A549 (cell line): ENCODE data around the gene MCCC1. TPM values are rescaled to one million over a fixed set of nuclear protein-coding genes. Genes with fewer than 3 reads are reported as not detected.

Experiments used
- ATAC-seq, 2 experiments: fragments of 200-7000 bp in 1 of 2; fragments of >200 bp in 1 of 2; cut with Nextera tagmentation in 1 of 2; cut with Tn5 transposase in 1 of 2; 3 replicates each; pipeline versions ENCODE4 v1.8.0 to v1.9.1; 2018 to 2020; ENCODE audit warnings: mild to moderate bottlenecking in 1 of 2, moderate library complexity in 1 of 2
- CTCF ChIA-PET: fragments of 300-600 bp; sonication (Branson Sonifier 250); formaldehyde crosslinking; extraction: SDS; loops from one replicate; lab custom pipeline; 2021; ENCODE audit warnings: antibody characterized with exemption, inconsistent platforms; lab: Yijun Ruan, JAX
- POLR2A ChIA-PET: fragments of 350-600 bp; formaldehyde crosslinking; extraction: SDS; loops from one replicate; lab custom pipeline; 2021; ENCODE audit warnings: antibody characterized with exemption, inconsistent platforms; lab: Yijun Ruan, JAX
- DNase-seq, 2 experiments: peaks; one replicate each; pipeline versions ENCODE4 v3.0.0 to v3.0.0-alpha.2; 2011 to 2016; ENCODE audit warnings: low read depth in 1 of 2, low spot score in 1 of 2
- FAIRE-seq: peaks from 2 replicates; lab custom pipeline; 2011; peaks lifted over from hg19 to GRCh38; lab: Jason Lieb, UNC
- H3K27ac ChIP-seq, 2 experiments: fragments of >200 bp; sonication (Bioruptor Twin); formaldehyde crosslinking; 3 replicates each; pipeline ENCODE4 v1.5.1; 2016 to 2017
- H3K4me1 ChIP-seq: fragments of >200 bp; sonication (Bioruptor Twin); formaldehyde crosslinking; 3 replicates; pipeline ENCODE4 v1.6.1; 2016
- H3K4me2 ChIP-seq: fragments of >200 bp; sonication (Bioruptor Twin); formaldehyde crosslinking; 3 replicates; pipeline ENCODE4 v1.6.1; 2016
- H3K4me3 ChIP-seq: fragments of >200 bp; sonication (Bioruptor Twin); formaldehyde crosslinking; 3 replicates; pipeline ENCODE4 v1.5.1; 2016
- H3K9me3 ChIP-seq: fragments of >200 bp; sonication (Bioruptor Twin); formaldehyde crosslinking; 3 replicates; pipeline ENCODE4 v1.6.1; 2016
- CBX2 ChIP-seq: fragments of 200-600 bp; sonication (generic); IDR thresholded peaks from 2 replicates; pipeline ENCODE4 v1.6.1; 2016; ENCODE audit warnings: low read depth, mild to moderate bottlenecking, borderline replicate concordance
- CHD2 ChIP-seq: fragments of 150-350 bp; IDR thresholded peaks from 2 replicates; pipeline ENCODE4 v1.6.1; 2014; ENCODE audit warnings: low read length; ENCODE audit not compliant: partially characterized antibody
- CHD4 ChIP-seq: fragments of 200-600 bp; sonication (generic); IDR thresholded peaks from 2 replicates; pipeline ENCODE4 v1.6.1; 2016; ENCODE audit warnings: antibody characterized with exemption, mild to moderate bottlenecking, borderline replicate concordance
- EP300 ChIP-seq, 2 experiments: fragments of >200 bp; sonication (Bioruptor Twin); formaldehyde crosslinking; IDR thresholded peaks; 2 replicates in 1 of 2; 3 replicates in 1 of 2; pipeline ENCODE4 v1.6.1; 2016 to 2017
- FOSB ChIP-seq: fragments of 250-450 bp; sonication (Bioruptor Pico); IDR thresholded peaks from 2 replicates; pipeline ENCODE4 v1.5.0; 2020; ENCODE audit warnings: mild to moderate bottlenecking, moderate library complexity
- FOSL2 ChIP-seq, 2 experiments: fragments of 450-650 bp in 1 of 2; fragments of >200 bp in 1 of 2; sonication (Bioruptor Twin) in 1 of 2; formaldehyde crosslinking; IDR thresholded peaks; 2 replicates each; pipeline versions ENCODE4 v1.5.0 to v1.6.1; 2016 to 2020; ENCODE audit warnings: mild to moderate bottlenecking in 1 of 2, moderate library complexity in 1 of 2
- HES2 ChIP-seq: fragments of >200 bp; sonication (Bioruptor Twin); formaldehyde crosslinking; IDR thresholded peaks from 2 replicates; pipeline ENCODE4 v1.6.1; 2016
- JUNB ChIP-seq: fragments of >200 bp; sonication (Bioruptor Twin); formaldehyde crosslinking; IDR thresholded peaks from 2 replicates; pipeline ENCODE4 v1.6.1; 2016
- MAX ChIP-seq: IDR thresholded peaks from 2 replicates; pipeline ENCODE4 v1.6.1; 2012
- POLR2AphosphoS2 ChIP-seq: conservative IDR thresholded peaks from 2 replicates; pipeline ENCODE4 v1.6.1; 2012; ENCODE audit warnings: low read length, improper control_type of control experiment, inconsistent platforms
- RAD21 ChIP-seq, 2 experiments: fragments of >200 bp in 1 of 2; sonication (Bioruptor Twin) in 1 of 2; formaldehyde crosslinking in 1 of 2; IDR thresholded peaks in 1 of 2; conservative IDR thresholded peaks in 1 of 2; 2 replicates in 1 of 2; 3 replicates in 1 of 2; pipeline ENCODE4 v1.6.1; 2012 to 2018; ENCODE audit warnings: inconsistent platforms in 1 of 2
- RCOR1 ChIP-seq: fragments of 150-350 bp; IDR thresholded peaks from 2 replicates; pipeline ENCODE4 v1.6.1; 2014; ENCODE audit warnings: antibody characterized with exemption, low read length, low read depth
- REST ChIP-seq: fragments of 200-600 bp; sonication (generic); IDR thresholded peaks from 2 replicates; pipeline ENCODE4 v1.6.1; 2016; ENCODE audit warnings: antibody characterized with exemption, mild to moderate bottlenecking, moderate library complexity
- SREBF2 ChIP-seq: fragments of 450-650 bp; IDR thresholded peaks from 2 replicates; pipeline ENCODE4 v1.6.1; 2014; ENCODE audit warnings: mild to moderate bottlenecking, moderate library complexity
- TFCP2L1 ChIP-seq: fragments of 250-450 bp; sonication (Bioruptor Pico); IDR thresholded peaks from 2 replicates; pipeline ENCODE4 v1.5.0; 2021; ENCODE audit warnings: mild to moderate bottlenecking
- ZSCAN20 ChIP-seq: fragments of 250-450 bp; sonication (Bioruptor Pico); IDR thresholded peaks from 2 replicates; pipeline ENCODE4 v1.8.0; 2022; ENCODE audit warnings: mild to moderate bottlenecking, moderate library complexity
- whole genome bisulfite sequencing: methylation state at CpG from one replicate; pipeline ENCODE4 v1.1.6; 2017; ENCODE audit errors: missing lambda C conversion rate; 5-methylcytosine and 5-hydroxymethylcytosine counted together
- polyA plus RNA-seq, 4 experiments: library from polyadenylated mRNA; depleted of rRNA in 3 of 4; stranded (reverse); fragments of >200 nt; fragmentation: RNase III in 1 of 4; extraction: RNeasy Plus Mini Kit Qiagen cat#74134 plus additional on column Dnase treatment in 1 of 4; gene quantifications; 2 replicates in 3 of 4; 3 replicates in 1 of 4; pipeline ENCODE4 v1.2.3, GENCODE V29; 2011 to 2017
- TF ChIP-seq, protein P1 (sequence below): IDR thresholded peaks from 2 replicates; pipeline ENCODE4 v1.6.1; 2012; ENCODE audit warnings: low read depth, borderline replicate concordance
- TF ChIP-seq, protein P2 (sequence below): fragments of 150-350 bp; IDR thresholded peaks from 2 replicates; pipeline ENCODE4 v1.6.1; 2014; ENCODE audit warnings: low read depth, mild to moderate bottlenecking, low read length
- TF ChIP-seq, protein P3 (sequence below): fragments of 250-450 bp; sonication (Bioruptor Pico); IDR thresholded peaks from 2 replicates; pipeline ENCODE4 v1.5.0; 2021; ENCODE audit warnings: mild to moderate bottlenecking, moderate library complexity, borderline replicate concordance

The MCCC1 gene
- polyA plus RNA-seq, 2 of the 4 experiments (the other 2 are of a cell fraction): 11.8 to 12.4 TPM

DNA sequence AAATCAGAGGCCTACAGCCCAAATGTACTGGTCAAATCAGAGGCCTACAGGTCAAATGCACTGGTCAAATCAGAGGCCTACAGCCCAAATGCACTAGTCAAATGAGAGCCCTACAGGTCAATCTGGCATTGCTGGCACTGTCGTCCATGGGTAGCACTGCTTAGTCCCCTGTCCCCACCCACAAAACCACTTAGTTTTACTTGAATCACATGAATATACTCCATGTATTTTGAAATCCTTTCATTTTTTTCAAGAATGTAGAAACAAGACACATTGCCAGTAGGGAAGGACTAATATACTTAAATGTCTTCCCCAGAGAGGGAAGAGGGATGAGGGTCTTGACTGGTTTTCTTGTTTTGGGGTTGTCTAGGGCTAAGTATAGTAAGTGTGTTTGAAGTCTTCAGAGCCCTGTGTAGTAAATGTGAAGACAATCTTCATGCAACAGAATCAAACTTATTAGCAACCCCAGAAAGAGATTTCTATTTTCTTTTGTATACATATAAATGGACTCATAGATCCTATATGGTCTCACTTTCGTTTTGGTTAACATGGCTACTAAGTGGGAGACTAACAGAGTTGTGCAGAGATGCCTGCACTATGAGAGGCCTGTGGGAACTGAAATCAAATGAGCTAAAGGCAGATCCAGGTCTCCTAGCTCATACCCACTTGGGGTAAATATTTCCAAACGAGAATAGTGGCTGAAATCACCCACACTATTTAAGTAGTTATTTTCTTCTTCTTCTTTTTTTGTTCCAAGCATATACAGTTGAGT is 80.7 kb downstream of the MCCC1 start:
- no peak overlapping the region for H3K27ac ChIP-seq
- CTCF ChIA-PET: no interaction called here
- no peak for FAIRE-seq
- no peak overlapping the region for H3K4me3 ChIP-seq
- no peak for ATAC-seq
- no peaks in the 10 kb centered on the region for H3K9me3 ChIP-seq
- TF ChIP-seq FOSL2 (IDR thresholded peaks at IDR 0.05) (no peak), FOSL2 (CRISPR knock-in tag; IDR thresholded peaks at IDR 0.05) (no peak), CBX2 (no peak), POLR2AphosphoS2 (no peak)
- TF ChIP-seq, all 56 proteins: peak for 0
- POLR2A ChIA-PET: no interaction called here
- H3K4me2 ChIP-seq: no peak overlapping the region
- 73% methylated on average over 3 of the region's 3 CpGs for WGBS
- no peaks in the 10 kb centered on the region for H3K4me1 ChIP-seq
- no peak for DNase-seq

GRCh38 chr3:183015185-183015584 is 84.1 kb downstream of the MCCC1 start:
- no peak overlapping the region for H3K4me2 ChIP-seq
- H3K4me1 ChIP-seq: no peaks in the 10 kb centered on the region
- WGBS: 70% methylated on average over 2 of the region's 2 CpGs
- DNase-seq (no peak), FAIRE-seq (no peak), ATAC-seq (no peak)
- ChIA-PET POLR2A (interaction anchor here (0.6 kb wide), 1 partner anchor 85 kb away, joined by 7 read pairs; no protein-coding TSS in a partner anchor), CTCF (no interaction called here)
- no peaks in the 10 kb centered on the region for H3K9me3 ChIP-seq
- TF ChIP-seq RAD21 (conservative IDR thresholded peaks at IDR 0.05 in 1 of 2, IDR thresholded peaks at IDR 0.05 in 1 of 2) (no peak), MAX (no peak), ZSCAN20 (CRISPR knock-in tag) (no peak), JUNB (no peak)
- TF ChIP-seq, protein P1, sequence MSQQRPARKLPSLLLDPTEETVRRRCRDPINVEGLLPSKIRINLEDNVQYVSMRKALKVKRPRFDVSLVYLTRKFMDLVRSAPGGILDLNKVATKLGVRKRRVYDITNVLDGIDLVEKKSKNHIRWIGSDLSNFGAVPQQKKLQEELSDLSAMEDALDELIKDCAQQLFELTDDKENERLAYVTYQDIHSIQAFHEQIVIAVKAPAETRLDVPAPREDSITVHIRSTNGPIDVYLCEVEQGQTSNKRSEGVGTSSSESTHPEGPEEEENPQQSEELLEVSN: no peak
- H3K27ac ChIP-seq: no peak overlapping the region
- no peak overlapping the region for H3K4me3 ChIP-seq

GRCh38 chr3:183013856-183014255 is 85.4 kb downstream of the MCCC1 start:
- WGBS: 86% methylated on average over 6 of the region's 6 CpGs
- Histone ChIP-seq H3K4me1 (no peaks in the 10 kb centered on the region), H3K4me2 (no peak overlapping the region), H3K4me3 (no peak overlapping the region), H3K27ac (no peak overlapping the region), H3K9me3 (no peaks in the 10 kb centered on the region)
- no peak for DNase-seq
- TF ChIP-seq CBX2 (no peak), RCOR1 (no peak), EP300 (IDR thresholded peaks at IDR 0.05) (no peak), CHD4 (no peak)
- FAIRE-seq: no peak
- POLR2A ChIA-PET: no interaction called here
- CTCF ChIA-PET: no interaction called here
- ATAC-seq: no peak

DNA sequence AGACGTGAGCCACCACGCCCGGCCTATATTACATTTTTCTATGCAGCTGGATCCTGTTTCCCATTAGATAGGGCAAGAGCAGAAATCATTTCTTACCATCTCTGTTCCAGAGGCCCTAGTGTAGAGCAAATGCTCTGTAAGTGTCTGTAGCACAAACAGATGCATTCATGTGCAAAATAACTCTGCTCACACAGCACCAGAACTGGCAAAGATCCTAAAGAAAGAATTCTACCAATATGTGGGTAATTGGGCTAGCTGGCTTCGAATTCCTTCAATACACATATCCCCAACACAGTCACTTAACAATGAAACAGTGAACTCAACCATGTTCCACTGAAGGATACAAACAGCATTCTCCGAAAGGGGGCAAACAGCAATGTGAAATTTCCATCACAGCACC is 86.2 kb downstream of the MCCC1 start:
- H3K4me3 ChIP-seq: no peak overlapping the region
- ATAC-seq (no peak), FAIRE-seq (no peak), DNase-seq (no peak)
- ChIA-PET POLR2A (no interaction called here), CTCF (no interaction called here)
- H3K4me1 ChIP-seq: no peaks in the 10 kb centered on the region
- no peaks in the 10 kb centered on the region for H3K9me3 ChIP-seq
- TF ChIP-seq REST: no peak
- TF ChIP-seq SREBF2: no peak
- TF ChIP-seq, protein P2, sequence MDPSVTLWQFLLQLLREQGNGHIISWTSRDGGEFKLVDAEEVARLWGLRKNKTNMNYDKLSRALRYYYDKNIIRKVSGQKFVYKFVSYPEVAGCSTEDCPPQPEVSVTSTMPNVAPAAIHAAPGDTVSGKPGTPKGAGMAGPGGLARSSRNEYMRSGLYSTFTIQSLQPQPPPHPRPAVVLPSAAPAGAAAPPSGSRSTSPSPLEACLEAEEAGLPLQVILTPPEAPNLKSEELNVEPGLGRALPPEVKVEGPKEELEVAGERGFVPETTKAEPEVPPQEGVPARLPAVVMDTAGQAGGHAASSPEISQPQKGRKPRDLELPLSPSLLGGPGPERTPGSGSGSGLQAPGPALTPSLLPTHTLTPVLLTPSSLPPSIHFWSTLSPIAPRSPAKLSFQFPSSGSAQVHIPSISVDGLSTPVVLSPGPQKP: no peak
- TF ChIP-seq CHD2: no peak
- no peak for TF ChIP-seq FOSB (CRISPR knock-in tag)
- TF ChIP-seq TFCP2L1 (CRISPR knock-in tag): no peak
- TF ChIP-seq, protein P3, sequence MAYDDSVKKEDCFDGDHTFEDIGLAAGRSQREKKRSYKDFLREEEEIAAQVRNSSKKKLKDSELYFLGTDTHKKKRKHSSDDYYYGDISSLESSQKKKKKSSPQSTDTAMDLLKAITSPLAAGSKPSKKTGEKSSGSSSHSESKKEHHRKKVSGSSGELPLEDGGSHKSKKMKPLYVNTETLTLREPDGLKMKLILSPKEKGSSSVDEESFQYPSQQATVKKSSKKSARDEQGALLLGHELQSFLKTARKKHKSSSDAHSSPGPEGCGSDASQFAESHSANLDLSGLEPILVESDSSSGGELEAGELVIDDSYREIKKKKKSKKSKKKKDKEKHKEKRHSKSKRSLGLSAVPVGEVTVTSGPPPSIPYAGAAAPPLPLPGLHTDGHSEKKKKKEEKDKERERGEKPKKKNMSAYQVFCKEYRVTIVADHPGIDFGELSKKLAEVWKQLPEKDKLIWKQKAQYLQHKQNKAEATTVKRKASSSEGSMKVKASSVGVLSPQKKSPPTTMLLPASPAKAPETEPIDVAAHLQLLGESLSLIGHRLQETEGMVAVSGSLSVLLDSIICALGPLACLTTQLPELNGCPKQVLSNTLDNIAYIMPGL: no peak
- no peak for TF ChIP-seq HES2
- H3K27ac ChIP-seq: no peak overlapping the region
- H3K4me2 ChIP-seq: no peak overlapping the region
- WGBS: 91% methylated on average over 5 of the region's 5 CpGs
